Choroid plexus epithelial cell (primary cell): ENCODE results near the gene RCOR1.
"Not testable (repeated sequence)": the region's sequence is repeated elsewhere in the genome, so short reads cannot be mapped to it uniquely, and the experiment has no call there.

Experiments
- DNase-seq: peaks from one replicate; pipeline ENCODE4 v3.0.0-alpha.2; 2010; ENCODE audit warnings: low read depth
- H3K4me3 ChIP-seq: 2 replicates; pipeline ENCODE4 v1.5.1; 2011; ENCODE audit warnings: low read depth, mild to moderate bottlenecking, control low read depth, low read length, moderate library complexity
- TF ChIP-seq, protein P1 (sequence below): conservative IDR thresholded peaks from 2 replicates; pipeline ENCODE4 v1.5.1; 2011; ENCODE audit warnings: low read depth, mild to moderate bottlenecking, control low read depth, inconsistent platforms, low read length, moderate library complexity

Gene RCOR1

DNA sequence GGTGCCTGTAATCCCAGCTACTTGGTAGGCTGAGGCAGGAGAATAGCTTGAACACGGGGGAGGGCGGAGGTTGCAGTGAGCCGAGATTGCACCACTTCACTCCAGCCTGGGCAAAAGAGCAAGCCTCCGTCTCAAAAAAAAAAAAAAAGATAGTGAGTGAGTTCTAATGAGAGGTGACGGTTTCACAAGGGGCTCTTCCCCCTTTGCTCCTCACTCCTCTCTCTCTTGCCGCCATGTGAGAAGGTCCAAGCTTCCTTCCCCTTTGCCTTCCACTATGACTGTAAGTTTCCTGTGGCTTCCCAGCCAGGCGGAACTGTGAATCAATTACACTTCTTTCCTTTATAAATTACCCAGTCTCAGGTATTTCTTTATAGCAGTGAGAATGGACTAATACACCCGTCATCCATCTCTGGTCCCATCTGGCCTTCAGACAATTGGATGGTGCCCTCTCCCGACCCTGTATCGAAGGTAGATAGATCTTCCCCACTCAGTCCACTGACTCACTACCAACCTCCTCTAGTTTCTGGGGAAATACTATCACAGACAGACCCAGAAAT, 27.0 kb upstream of the RCOR1 start:
- TF ChIP-seq, protein P1, sequence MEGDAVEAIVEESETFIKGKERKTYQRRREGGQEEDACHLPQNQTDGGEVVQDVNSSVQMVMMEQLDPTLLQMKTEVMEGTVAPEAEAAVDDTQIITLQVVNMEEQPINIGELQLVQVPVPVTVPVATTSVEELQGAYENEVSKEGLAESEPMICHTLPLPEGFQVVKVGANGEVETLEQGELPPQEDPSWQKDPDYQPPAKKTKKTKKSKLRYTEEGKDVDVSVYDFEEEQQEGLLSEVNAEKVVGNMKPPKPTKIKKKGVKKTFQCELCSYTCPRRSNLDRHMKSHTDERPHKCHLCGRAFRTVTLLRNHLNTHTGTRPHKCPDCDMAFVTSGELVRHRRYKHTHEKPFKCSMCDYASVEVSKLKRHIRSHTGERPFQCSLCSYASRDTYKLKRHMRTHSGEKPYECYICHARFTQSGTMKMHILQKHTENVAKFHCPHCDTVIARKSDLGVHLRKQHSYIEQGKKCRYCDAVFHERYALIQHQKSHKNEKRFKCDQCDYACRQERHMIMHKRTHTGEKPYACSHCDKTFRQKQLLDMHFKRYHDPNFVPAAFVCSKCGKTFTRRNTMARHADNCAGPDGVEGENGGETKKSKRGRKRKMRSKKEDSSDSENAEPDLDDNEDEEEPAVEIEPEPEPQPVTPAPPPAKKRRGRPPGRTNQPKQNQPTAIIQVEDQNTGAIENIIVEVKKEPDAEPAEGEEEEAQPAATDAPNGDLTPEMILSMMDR = no peak
- DNase-seq = no peak
- H3K4me3 ChIP-seq = no peak overlapping the region

DNA sequence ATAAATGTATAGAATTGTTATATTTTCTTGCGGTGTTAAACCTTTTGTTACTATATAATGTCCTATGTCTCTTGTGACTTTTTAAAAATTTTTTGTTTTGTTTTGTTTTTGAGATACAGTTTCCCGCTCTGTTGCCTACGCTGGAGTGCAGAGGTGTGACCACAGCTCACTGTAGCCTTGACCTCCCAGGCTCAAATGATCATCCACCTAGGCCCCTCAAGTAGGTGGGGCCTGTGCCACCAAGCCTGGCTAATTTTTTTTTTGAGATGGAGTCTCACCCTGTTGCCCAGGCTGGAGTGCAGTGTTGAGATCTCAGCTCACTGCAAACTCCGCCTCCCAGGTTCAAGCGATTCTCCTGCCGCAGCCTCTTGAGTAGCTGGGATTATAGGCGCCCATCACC, 26.5 kb upstream of the RCOR1 start:
- H3K4me3 ChIP-seq = no peak overlapping the region
- TF ChIP-seq, protein P1 = no peak
- DNase-seq = no peak

DNA sequence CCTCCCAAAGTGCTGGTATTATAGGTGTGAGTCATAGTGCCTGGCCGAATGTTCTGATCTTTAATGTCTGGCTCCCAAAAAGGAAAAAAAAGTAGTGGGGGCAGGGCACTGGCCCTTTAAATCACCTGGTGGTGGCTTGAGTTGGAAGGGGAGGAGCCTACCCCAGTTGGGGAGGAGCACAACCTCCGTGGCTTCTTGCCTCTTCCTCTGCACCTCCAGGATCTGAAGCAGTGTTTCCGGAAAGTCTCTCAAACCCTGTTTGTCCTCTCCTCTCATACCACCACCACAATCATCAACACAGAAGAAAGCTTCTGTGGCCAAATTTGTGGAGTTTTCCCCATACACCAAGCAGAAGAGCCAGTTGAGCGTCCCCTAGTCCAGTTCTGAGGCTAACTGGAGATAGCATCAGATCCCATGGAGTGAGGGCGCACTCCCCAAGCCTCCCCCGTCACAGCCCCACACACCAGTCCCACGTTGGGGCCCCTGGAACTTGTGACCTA, 24.3 kb upstream of the RCOR1 start:
- no peak for DNase-seq
- no peak overlapping the region for H3K4me3 ChIP-seq
- TF ChIP-seq, protein P1 = no peak

DNA sequence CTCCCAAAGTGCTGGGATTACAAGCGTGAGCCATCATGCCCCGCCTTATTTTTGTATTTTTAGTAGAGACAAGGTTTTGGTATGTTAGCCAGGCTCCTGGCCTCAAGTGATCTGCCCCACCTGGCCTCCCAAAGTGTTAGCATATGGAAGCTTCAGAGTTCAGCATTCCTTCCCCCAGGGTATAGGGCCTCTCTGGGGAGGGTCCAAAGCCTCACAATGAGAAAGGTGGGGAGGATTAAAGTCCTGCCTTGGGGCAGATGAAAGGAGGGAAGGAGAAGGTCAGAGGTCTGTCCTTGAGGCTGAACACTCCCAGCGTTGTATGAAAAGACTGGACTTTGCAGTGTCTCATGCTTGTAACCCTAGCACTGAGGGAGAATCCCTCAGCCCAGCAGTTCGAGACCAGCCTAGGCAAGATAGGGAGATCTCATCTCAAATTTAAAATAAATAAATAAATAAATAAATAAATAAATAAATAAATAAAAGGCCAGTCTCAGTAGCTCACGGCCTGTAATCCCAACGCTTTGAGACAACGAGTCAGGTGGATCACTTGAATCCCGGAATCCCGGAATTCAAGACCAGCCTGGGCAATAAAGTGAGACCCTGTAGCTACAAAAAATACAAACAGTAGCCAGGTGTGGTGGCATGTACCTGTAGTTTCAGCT, 22.0 kb upstream of the RCOR1 start:
- H3K4me3 ChIP-seq = no peak overlapping the region
- TF ChIP-seq, protein P1 = no peak
- DNase-seq = no peak

DNA sequence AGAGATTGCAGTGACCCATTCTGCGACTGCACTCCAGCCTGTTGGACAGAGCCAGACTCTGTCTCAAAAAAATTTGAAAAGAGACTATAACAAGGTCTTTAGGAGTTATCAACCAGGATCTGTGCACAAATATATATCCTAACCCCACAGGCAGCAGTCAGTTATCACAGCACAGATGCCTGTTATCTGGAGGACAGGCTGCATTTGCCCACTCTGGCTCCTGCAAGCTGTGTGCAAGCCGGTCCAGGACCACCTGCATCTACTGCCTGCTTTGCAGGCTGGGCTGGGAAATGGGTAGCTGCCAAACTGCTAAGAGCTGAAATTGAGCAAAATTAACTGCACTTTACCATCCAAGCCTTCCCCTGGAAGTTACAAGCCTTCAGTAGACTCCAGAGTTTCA, 21.4 kb upstream of the RCOR1 start:
- TF ChIP-seq, protein P1 = no peak
- DNase-seq = no peak
- no peak overlapping the region for H3K4me3 ChIP-seq

DNA sequence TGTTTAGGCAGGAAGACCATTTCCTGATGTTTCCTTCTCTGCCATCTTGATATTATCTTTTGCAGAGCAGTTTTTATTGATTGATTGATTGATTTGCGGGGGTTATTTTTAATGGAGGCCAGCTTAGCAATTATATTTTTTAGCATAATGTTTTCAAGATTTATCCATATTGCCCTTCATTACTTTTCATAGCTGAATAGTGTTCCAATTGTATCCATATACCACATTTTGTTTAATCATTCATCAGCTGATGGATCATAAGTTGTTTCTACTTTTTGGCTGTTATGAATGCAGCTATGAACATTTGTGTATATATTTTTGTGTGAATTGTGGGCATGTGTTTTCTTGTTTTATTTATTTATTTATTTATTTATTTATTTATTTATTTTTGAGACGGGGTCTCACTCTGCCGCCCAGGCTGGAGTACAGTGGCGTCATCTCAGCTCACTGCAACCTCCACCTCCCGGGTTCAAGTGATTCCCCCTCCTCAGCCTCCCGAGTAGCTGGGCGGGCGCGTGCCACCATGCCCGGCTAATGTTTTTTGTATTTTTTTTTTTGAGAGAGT, 20.9 kb upstream of the RCOR1 start:
- H3K4me3 ChIP-seq = no peak overlapping the region
- TF ChIP-seq, protein P1 = no peak
- DNase-seq = no peak

DNA sequence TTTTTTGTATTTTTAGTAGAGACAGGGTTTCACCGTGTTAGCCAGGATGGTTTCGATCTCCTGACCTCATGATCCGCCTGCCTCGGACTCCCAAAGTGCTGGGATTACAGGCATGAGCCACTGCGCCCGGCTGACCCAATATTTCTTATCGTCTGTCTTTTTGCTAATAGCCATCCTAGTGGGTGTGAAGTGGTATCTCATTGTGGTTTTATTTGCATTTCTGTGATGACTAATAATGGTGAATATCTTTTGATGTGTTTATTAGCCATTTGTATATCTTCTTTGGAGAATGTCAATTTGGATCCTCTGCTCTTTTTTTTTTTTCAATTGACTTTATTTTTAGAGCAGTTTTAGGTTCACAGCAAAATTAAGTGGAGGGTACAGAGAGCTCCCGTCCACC, 19.3 kb upstream of the RCOR1 start:
- DNase-seq, H3K4me3 ChIP-seq: not testable (repeated sequence)
